Left colon (tissue), 2 donors: Measurements from ENCODE around the gene MYO1A. TPM values are rescaled to one million over a fixed set of nuclear protein-coding genes. Genes with fewer than 3 reads are reported as not detected.
A peak's percentile ranks its signal among the peaks of the same experiment; 100 is the strongest.
"Not testable (repeated sequence)": the region's sequence is repeated elsewhere in the genome, so short reads cannot be mapped to it uniquely, and the experiment has no call there.

Experiments used
- ATAC-seq: fragments of 200-7000 bp; cut with Tn5 transposase; one replicate; pipeline ENCODE4 v1.9.1; 2020; ENCODE audit warnings: mild to moderate bottlenecking, moderate library complexity
- DNase-seq, 2 donors: peaks; one replicate each; pipeline ENCODE4 v3.0.0-alpha.2; 2020
- intact Hi-C, 2 donors: fragments of 100-400 bp; cut with DNase I in 1 of 2; cut with micrococcal nuclease in 1 of 2; formaldehyde crosslinking; loops; one replicate each; pipeline versions ENCODE4 v1.11.2 to v1.14.0; 2022; cut with DNase I, micrococcal nuclease
- total RNA-seq, 2 donors: library from RNA; stranded (reverse); fragmentation: NEBNext Ultra II Directional; extraction: Animal tissue kit (Norgen Biotek cat#: 25700); gene quantifications; one replicate each; pipeline ENCODE4 v1.2.1, GENCODE V29; 2021
- donor health status: DM: no; HTN: no; CAD: no.
- donor health status: DM: yes; HTN: yes; CAD: no.

Gene MYO1A
- total RNA-seq, 2 donors from 2014 or later, result 281 to 296 TPM

- DNase-seq, result no peak
- intact Hi-C loops, result no loop called here
- no peak for ATAC-seq
These were observed 20.5 kb downstream of the MYO1A start for GRCh38 chr12:57029457-57029856.

GRCh38 chr12:57027805-57028153 lies 22.1 kb downstream of the MYO1A start:
- ATAC-seq (no peak), DNase-seq (no peak)
- intact Hi-C loops, result no loop called here

GRCh38 chr12:57027011-57027804 lies 22.7 kb downstream of the MYO1A start:
- intact Hi-C loops, result no loop called here
- DNase-seq (no peak), ATAC-seq (no peak)

GRCh38 chr12:57025196-57025595 lies 24.7 kb downstream of the MYO1A start:
- ATAC-seq (peak; percentile 4), DNase-seq (no peak)
- intact Hi-C loops, result no loop called here

GRCh38 chr12:57022324-57022723 lies 27.6 kb downstream of the MYO1A start:
- intact Hi-C loops, ATAC-seq, DNase-seq: not testable (repeated sequence)

GRCh38 chr12:57019983-57020719 lies 29.8 kb downstream of the MYO1A start:
- intact Hi-C loops, result no loop called here
- ATAC-seq (no peak), DNase-seq (no peak)

- ATAC-seq (no peak), DNase-seq (no peak)
- intact Hi-C loops, result no loop called here
These were observed 31.0 kb downstream of the MYO1A start for GRCh38 chr12:57018906-57019305.

- peak; percentile 42 for ATAC-seq
- intact Hi-C loops, DNase-seq: not testable (repeated sequence)
These were observed 31.6 kb downstream of the MYO1A start for GRCh38 chr12:57018353-57018752.

- DNase-seq (no peak), ATAC-seq (no peak)
- intact Hi-C loops, result no loop called here
These were observed 33.6 kb downstream of the MYO1A start, which contains the start of gene TAC3 for GRCh38 chr12:57016348-57016747. TAC3 (minus strand) TSS chr12:57016529; CDS start chr12:57015797, 732 bp downstream.

- DNase-seq (no peak), ATAC-seq (no peak)
- intact Hi-C loops, result loop anchor here in 1 of 2 donors (5.0 kb wide), 1 partner anchor 99 kb away; the partner anchor contains the start of gene STAT6
These were observed 37.1 kb downstream of the MYO1A start for GRCh38 chr12:57012600-57013465.

- intact Hi-C loops, result loop anchor here in 1 of 2 donors (5.0 kb wide), 1 partner anchor 101 kb away; the partner anchor contains the start of gene STAT6
- DNase-seq, result no peak
- no peak for ATAC-seq
These were observed 38.2 kb downstream of the MYO1A start for GRCh38 chr12:57011438-57012424.

GRCh38 chr12:57010627-57011247 lies 39.2 kb downstream of the MYO1A start:
- intact Hi-C loops, result loop anchor here in 1 of 2 donors (5.0 kb wide), 1 partner anchor 102 kb away; the partner anchor contains the start of gene STAT6
- no peak for ATAC-seq

GRCh38 chr12:57009949-57010626 lies 39.8 kb downstream of the MYO1A start:
- no peak for ATAC-seq
- intact Hi-C loops, result loop anchor here (5.0 to 10.0 kb wide), 3 partner anchors 52 to 255 kb away; partner anchors contain the start of genes PRIM1 (in 1 of the 2) and STAT6 (in 1 of the 2)
- DNase-seq, result no peak

More at GRCh38 chr12:57010627-57011247, 39.2 kb downstream of the MYO1A start:
- DNase-seq, result no peak

- intact Hi-C loops, result loop anchor here (5.0 to 10.0 kb wide), 2 partner anchors 54 to 253 kb away; partner anchors contain the start of gene PRIM1 (in 1 of the 2)
- peak; percentile 49 for ATAC-seq
- no peak for DNase-seq
These were observed 41.8 kb downstream of the MYO1A start for GRCh38 chr12:57008178-57008577.

GRCh38 chr12:57006809-57007475 lies 43.0 kb downstream of the MYO1A start:
- intact Hi-C loops, result loop anchor here (5.0 to 10.0 kb wide), 2 partner anchors 55 to 252 kb away; partner anchors contain the start of gene PRIM1 (in 1 of the 2)
- DNase-seq (no peak), ATAC-seq (peak; percentile 7)
